Ishikawa (cell line): Measurements from ENCODE around the gene PLXNA4.

Experiments used
- EP300 ChIP-seq: IDR thresholded peaks from 2 replicates; pipeline ENCODE4 v1.6.1; 2012; ENCODE audit warnings: borderline replicate concordance
- FOXM1 ChIP-seq: IDR thresholded peaks from 2 replicates; pipeline ENCODE4 v1.6.1; 2012; ENCODE audit warnings: low read depth, borderline replicate concordance
- MAX ChIP-seq: IDR thresholded peaks from 2 replicates; pipeline ENCODE4 v1.6.1; 2012
- RAD21 ChIP-seq: IDR thresholded peaks from 2 replicates; pipeline ENCODE4 v1.6.1; 2012; ENCODE audit warnings: low read depth
- TCF12 ChIP-seq: IDR thresholded peaks from 2 replicates; pipeline ENCODE4 v1.6.1; 2012; ENCODE audit warnings: low read depth
- YY1 ChIP-seq: IDR thresholded peaks from 2 replicates; pipeline ENCODE4 v1.6.1; 2012; ENCODE audit warnings: low read depth
- ZBTB7A ChIP-seq: IDR thresholded peaks from 2 replicates; pipeline ENCODE4 v1.6.1; 2012; ENCODE audit warnings: low read depth

GRCh38 chr7:132148876-132149275 is 427.4 kb downstream of the PLXNA4 start:
- TF ChIP-seq RAD21 (no peak), TCF12 (no peak), FOXM1 (no peak), MAX (no peak), EP300 (no peak), YY1 (no peak), ZBTB7A (no peak)
